Activated CD8-positive, alpha-beta memory T cell treated with anti-CD3 and anti-CD28 coated beads, Interleukin-2, amount 50 U/mL, for 24 hours (primary cell): ENCODE data around the gene PAN3.
"Not testable (repeated sequence)": the region's sequence is repeated elsewhere in the genome, so short reads cannot be mapped to it uniquely, and the experiment has no call there.

ENCODE experiments used
- DNase-seq: peaks from one replicate; pipeline ENCODE4 v3.0.0-alpha.2; 2020; ENCODE audit errors: extremely low read depth

Gene PAN3, protein sequence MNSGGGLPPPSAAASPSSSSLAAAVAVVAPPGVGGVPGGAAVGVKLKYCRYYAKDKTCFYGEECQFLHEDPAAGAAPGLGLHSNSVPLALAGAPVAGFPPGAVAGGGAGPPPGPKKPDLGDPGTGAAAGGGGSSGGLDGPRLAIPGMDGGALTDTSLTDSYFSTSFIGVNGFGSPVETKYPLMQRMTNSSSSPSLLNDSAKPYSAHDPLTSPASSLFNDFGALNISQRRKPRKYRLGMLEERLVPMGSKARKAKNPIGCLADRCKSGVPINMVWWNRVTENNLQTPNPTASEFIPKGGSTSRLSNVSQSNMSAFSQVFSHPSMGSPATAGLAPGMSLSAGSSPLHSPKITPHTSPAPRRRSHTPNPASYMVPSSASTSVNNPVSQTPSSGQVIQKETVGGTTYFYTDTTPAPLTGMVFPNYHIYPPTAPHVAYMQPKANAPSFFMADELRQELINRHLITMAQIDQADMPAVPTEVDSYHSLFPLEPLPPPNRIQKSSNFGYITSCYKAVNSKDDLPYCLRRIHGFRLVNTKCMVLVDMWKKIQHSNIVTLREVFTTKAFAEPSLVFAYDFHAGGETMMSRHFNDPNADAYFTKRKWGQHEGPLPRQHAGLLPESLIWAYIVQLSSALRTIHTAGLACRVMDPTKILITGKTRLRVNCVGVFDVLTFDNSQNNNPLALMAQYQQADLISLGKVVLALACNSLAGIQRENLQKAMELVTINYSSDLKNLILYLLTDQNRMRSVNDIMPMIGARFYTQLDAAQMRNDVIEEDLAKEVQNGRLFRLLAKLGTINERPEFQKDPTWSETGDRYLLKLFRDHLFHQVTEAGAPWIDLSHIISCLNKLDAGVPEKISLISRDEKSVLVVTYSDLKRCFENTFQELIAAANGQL

DNA sequence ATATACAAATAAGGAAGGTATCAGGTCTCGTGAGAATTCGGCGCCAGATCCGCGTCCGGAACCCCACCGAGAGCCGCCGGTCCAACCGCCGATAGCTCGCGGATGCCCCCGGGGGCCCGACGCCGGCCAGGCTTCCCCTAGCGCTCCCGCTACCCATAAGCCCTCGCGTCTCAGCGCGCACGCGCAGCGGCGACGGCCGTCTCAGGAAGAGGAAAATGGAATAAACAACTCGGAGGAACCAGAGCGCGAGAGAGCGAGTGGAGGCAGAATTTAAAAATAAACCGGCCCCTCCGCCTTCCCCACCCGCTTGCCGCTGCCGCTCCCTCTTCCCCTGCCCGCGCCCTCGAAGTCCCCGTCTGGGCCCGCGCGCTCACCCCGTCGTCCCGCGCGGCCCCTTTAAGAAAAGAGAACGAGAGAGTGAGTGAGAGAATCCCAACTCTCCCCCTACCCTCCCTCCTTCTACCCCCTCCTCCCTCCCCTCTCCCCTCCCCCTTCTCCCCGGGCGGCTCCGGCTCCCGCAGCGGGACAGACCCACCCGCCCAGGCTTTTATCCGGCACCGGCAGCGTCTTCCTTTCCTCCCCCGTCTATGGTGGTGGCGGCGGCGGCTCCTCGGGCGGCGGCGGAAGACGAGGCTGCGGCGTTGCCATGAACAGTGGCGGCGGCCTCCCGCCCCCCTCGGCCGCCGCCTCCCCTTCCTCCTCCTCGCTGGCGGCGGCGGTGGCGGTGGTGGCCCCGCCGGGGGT, at the start of gene PAN3:
Gene PAN3, plus strand, starts transcription at position 534 of the 744 bp plus-strand sequence. Its CDS starts 113 bp downstream, at position 647.
- DNase-seq: peak; percentile 87

DNA sequence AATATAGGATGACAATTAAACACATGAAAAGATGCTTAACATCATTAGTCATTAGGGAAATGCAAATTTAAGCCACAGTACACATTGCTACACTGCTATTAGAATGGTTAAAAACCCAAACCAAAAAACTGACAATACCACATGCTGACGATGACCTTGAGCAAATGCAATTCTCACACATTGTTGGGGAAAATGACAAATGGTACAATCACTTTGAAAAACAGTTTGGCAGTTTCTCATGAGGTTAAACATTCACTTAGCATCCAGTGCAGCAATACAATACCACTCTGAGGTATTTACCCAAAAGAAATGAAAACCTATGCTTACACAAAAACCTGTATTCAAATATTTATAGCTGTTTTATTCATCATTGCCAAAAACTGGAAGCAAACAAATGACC, 49.3 kb upstream of the PAN3 start:
- no peak for DNase-seq

DNA sequence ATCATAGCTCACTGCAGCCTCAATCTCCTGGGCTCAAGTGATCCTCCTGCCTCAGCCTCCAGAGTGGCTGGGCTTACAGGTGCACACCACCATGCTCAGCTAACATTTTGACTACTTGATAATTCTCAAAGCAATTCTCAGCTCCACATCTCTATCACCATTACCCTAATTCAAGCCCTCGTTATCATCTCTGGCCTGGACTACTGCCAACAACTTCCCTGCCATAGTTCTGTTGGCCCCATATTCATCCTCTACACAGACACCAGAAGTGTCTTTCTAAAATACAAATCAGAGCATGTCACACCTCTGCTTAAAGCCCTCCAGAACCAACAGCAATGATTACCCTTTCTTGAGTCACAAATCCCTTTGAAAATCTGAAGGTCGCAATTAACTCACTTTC, 45.9 kb upstream of the PAN3 start:
- DNase-seq: no peak

DNA sequence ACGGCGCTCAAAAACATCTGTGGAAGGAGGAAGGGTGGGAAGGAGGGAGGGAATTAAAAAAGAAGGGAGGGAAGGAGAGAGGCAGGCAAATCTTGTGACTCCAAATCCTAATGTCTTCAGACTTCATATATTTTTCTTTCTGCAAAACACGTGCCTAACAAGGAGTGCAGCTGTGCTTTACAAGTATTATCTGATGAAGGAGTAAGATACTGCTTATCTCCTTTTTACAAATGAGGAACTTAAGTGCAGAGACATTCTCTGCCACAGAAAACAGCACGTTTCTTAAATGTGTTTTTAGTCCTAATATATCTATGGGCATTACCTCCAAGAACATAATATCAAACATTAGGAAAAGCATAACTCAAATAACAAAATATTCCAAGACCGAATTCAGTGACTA, 44.5 kb upstream of the PAN3 start:
- DNase-seq: no peak

DNA sequence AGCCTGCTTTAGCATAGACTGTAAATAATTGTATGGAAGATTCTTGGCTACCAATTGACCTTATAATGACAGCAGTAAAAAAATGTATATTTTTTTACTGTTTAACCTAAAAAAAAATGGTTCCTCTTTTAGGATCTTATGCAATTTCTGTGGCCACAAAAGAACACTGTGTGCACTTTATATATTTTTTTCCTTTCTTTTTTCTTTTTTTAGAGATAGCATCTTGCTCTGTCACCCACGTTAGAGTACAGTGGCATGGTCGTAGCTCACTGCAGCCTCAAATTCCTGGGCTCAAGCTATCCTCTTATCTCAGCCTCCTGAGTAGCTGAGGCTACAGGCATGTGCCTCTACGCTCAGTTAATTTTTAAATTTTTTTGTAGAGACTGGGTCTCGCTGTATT, 44.0 kb upstream of the PAN3 start:
- no peak for DNase-seq

DNA sequence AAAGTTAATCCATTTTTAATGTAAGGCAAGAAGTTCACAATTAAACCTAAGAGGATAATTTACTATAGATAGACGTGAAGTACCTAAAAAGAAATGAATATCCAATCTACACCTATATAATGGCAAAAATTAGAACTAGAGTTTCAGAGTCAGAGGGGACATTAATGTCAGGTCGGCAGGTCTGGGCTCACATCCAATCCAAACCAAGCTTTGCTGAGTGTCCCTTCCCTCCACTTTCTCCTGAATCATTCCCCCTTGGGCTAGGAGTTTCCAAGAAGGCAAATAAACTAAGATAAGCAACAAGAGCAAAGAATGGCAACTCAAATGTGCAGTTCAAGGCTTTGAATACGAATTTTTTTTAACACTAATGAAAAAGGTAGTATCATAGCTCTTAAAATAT, 40.8 kb upstream of the PAN3 start:
- DNase-seq: no peak

DNA sequence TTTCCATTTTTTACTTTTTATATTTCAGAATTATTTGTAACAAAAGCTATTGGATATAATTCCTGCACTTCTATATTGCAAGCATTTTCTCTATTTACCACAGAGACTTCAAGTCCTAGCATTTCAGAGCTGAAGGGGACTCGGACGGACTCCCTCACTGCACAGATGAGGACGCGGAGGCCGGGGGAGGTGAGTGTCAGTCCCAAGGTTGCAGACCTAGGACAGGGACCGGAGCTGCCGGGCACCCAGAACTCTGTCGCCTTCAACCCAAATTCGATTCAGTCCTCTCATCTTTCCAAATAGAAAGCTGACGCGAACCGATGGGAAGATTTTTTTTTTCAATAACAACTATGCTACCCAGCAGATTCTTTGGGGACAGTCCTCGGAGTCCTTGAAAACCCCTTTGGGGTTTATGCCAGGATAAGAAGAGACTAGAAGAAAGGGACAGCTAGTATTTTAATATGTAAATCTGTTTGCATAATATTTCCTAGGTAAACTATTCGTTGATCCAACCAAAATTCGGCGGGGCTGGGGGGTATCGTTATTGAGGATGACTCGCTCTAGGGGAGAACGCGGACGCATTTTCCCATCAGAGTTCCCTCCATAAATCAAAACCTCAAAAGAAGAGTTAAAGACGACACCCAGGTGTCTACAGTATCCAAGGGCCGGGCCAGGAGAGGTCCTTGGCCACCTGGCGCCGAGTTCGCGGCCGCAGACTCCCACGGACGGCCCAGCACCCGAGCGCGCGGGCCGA, 38.8 kb upstream of the PAN3 start:
- DNase-seq: no peak

DNA sequence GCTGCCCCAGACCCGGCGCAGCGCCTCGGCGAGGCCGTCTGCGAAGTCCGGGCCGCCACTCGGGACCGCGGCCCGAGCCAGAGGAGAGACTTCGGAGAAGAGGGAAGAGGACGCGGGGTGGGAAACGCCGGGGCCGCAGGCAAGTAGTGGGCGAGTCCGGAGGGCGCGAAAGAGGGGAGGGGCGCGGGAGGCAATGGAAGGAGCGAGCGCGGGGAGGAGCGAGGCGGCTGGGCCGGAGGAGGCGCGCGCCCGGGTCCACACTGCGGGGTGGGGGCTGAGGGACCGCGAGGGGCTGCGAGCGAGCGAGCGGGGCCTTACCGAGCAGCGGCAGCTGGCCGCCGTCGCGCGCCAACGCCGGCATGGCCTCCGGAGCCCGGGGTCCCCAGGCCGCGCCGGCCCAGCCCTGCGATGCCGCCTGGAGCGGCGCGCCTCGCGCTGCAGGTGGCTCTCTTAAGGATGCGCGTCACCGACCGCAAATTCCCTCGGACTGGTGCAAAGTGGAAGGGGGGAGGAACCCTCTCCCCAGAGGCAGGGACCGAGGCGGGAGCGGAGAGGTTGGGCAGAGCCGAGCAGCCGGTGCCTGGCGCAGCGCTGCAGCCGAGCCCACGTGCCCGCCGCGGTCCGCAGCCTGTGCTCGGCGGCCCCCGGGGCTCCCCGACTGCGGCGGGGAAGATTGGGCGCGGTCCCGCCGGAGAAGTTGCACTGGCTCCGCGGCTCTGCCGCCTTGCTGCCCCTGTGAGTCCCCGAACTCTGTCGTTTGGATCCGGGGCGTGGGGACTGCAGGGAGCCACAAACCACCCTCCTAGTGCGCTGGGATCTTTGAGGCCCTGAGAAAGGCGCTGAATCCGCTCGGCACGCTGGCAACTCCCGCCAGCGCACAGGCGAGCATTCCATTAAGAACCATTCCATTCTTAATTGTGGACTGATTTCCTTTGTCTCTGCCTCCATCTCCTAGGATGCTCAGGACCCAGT, 37.9 kb upstream of the PAN3 start, which contains the start of gene FLT3:
Gene FLT3, minus strand, starts transcription at position 427 of the 972 bp plus-strand sequence. Its CDS starts 66 bp downstream, at position 361.
- DNase-seq: no peak

DNA sequence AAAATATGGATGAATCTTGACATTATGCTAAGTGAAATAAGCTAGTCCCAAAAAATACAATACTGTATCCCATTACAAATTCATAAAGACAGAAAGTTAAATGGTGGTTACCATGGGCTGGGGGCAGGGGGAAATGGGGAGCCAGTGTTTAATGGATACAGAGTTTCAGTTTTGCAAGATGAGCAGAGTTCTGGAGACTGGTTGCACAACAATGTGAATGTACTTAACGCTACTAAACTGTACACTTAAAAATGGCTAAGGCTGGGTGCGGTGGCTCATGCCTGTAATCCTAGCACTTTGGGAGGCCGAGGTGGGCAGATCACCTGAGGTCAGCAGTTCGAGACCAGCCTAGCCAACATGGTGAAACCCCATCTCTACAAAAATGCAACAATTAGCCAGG, 36.5 kb upstream of the PAN3 start:
- not testable (repeated sequence) for DNase-seq

DNA sequence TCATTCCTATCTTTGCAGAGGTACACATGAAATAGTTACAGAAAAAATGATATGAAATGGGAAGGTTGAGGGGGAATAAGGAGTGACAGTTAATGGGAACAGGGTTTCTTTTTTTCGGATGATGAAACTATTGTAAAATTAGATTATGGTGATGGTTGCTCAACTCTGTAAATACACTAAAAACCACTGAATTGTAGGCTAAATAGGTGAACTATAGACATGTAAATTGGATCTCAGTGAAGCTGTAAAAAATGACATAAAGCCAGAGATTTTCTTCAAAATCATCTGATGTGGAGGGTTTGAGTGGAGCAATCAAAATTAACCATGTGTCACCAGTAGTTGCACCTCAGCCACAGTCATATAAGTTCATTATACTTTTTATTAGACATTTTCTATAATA, 31.4 kb upstream of the PAN3 start:
- no peak for DNase-seq

DNA sequence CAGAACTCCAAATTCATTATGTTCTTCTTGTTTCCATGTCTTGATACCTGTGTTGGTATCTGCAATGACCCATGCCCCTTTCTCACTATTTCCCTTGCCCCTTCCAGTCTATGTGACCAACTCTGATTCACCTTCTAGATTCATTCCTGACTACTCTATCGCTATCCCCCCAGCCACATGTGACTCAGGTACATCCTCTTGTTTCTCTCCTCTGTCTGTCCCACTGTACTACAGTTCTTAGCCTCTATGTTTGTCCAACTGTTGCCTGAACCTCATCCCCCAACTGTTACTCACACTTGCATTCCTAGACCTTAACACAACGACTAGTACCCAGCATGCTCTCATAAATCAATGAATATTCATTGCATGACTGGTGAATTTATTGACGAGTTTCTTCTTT, 27.9 kb upstream of the PAN3 start:
- DNase-seq: no peak

DNA sequence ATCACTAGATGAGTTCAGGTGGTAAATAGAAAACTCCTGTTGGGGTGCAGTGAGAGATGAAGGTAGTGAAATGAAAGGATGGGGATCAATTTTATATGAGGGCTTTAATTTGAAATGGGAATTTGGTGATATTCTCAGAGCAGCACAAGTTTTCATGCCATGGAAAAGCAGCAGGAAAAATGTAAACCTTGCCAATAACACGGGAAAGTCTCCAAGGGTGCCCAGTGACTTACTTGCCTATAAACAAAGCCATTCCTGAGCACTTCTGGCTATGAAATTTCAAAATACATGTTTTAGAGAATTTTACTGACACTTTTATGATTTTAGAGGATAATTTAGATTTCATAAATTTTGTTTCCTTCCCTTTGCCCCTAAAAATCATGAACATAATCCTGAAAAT, 21.6 kb upstream of the PAN3 start:
- no peak for DNase-seq

DNA sequence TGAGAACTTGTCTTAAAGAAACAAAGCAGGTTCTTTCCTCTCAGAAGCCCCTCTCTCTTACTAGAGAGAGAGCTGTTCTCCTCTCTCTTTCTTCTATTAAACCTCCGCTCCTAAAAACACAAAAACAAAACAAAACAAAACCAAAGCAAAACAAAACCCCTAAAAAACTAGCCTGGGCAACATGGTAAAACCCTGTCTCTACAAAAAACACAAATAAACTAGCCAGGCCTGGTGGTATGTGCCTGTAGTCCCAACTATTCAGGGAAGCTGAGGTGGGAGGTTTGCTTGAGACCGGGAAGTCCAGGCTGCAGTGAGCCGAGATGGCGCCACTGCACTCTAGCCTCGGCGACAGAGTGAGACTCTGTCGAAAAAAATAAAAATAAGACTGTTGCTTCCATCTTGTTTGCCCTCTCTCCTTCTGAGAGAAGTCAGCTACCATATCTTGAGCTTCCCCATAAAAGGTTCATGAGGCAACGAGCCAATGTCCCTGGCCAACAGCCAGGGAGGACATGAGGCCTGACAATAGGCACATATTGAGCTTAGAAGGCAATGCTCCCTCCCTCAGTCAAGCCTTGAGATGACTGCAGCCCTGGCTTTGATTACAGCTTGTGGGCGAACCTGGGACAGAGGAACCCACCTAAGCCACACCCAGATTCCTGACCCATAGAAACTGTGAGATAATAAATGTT, 20.5 kb upstream of the PAN3 start:
- DNase-seq: no peak

DNA sequence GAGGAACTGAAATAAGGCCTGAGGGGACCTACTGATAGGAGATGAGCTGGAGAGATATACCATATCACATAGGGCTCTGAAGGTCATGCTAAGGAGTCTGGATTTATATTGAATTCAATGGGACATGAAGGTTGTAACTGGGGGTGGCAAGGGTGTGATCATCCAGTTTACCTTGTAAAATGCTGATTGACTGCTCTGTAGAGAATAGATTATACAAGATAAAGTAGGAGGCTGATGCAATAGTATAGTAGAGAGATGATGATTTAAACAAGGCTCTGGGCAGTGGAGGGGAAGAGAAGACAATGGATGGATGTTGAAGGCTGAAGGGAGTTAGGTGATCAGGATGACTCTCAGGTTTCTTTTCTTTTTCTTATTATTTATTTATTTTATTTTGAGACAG, 18.0 kb upstream of the PAN3 start:
- DNase-seq: no peak

DNA sequence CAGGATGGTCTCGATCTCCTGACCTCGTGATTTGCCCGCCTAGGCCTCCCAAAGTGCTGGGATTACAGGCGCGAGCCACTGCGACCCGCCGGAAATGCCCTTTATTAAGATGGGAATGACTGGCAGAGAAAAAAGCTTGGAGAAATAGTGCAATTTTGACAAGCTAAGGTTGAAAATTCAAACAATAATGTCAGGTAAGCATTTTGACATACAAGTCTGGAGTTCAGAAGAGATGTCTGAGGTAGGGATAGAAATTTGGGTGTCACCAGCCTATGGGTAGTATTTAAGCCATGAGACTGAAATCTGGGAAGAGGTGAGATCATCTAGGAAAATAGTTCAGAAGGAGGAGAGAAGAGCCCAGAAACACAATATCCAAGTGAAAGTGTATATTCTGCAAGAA, 17.1 kb upstream of the PAN3 start:
- no peak for DNase-seq

DNA sequence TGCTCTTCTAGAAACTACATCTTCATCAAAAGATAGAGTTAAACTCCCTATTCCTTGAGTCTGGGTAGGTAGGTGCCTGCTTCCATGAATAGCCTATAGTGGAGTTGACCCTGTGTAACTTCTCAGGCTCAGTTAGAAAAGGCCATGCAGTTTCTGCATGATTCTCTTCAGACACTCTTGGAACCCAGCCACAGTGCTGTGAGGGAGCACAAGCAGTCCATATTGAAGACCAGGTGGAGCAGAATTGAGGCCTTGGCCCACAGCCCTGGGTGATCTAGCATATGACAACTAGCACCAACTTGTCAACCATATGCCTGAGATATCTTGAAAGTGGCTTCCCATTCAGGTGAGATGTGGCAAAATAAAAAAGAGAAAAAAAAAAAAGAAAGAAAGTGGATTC, 10.3 kb upstream of the PAN3 start:
- DNase-seq: no peak

DNA sequence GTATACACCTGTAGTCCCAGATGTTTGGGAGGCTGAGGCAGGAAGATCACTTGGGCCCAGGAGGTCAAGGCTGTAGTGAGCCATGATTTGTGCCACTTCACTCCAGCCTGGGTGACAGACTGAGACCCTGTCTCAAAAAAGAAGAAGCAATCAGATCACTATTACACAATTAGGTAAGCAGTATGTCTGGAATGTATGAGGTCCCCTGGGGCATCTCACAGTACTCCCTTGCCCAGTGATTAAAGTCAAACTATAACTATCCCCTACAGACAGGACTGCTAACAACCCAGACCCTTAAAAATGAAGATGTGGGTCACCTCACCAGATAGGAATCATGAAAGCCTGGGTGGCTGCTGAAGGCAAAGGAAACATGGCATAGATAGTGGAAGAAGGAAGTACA, 9.4 kb upstream of the PAN3 start:
- DNase-seq: no peak

DNA sequence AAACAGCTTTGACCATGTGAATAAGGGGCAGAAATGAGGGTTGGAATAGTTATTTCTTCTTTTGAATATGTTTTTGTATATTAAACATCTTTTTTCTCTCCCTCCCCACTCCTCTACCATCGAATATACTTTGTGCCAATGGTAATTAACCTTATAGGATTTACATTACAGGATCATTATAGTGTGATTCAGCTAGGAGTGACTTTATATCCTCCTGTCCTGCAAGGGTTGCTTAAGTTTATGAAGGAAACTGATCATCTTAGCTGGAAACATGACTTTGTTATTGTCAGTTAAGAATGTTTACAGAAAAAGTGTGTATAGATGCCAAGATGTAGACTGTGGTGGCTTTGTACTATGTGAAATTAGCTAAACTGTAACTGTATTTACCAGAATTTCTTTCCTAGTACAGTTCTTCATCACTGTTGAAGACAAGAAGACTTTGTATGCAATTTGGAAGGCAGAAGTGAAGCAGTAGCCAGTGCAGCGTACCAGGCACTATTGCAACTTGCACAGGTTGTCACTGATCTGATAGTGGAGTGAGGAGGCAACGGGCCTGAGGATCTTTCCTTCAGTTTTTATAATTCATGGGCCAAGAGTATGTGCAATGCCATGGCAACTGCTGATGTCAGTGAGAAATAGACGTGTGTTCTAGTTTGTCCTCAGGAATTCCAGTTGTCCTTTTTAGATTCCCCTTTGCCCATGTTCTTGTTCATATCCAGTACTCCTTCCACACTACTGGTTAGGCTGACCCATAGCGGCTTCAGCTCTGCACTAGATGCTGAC, 8.2 kb upstream of the PAN3 start:
- no peak for DNase-seq

DNA sequence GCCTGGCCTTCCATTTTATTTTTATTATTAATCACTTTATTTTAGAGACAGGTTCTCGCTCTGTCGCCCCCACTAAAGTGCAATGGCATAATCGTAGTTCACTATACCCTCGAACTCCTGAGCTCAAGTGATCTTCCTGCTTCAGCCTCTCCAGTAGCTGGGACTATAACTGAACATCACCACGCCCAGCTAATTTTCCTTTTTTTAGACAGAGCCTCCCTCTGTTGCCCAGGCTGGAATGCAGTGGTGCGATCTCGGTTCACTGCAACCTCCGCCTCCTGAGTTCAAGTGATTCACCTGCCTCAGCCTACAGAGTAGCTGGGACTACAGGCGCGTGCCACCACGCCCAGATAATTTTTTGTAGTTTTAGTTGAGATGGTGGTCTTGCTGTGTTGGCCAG, 6.7 kb upstream of the PAN3 start:
- DNase-seq: no peak
